GM19463 (cell line): ENCODE data around the gene FAM124A.
A peak's percentile ranks its signal among the peaks of the same experiment; 100 is the strongest.

ENCODE experiments used
- ATAC-seq: cut with Tn5 transposase; IDR thresholded peaks from one replicate; pipeline ENCODE4 v1.9.1; 2021; ENCODE audit warnings: mild to moderate bottlenecking, moderate library complexity; ENCODE audit not compliant: unreplicated experiment

The FAM124A gene, protein sequence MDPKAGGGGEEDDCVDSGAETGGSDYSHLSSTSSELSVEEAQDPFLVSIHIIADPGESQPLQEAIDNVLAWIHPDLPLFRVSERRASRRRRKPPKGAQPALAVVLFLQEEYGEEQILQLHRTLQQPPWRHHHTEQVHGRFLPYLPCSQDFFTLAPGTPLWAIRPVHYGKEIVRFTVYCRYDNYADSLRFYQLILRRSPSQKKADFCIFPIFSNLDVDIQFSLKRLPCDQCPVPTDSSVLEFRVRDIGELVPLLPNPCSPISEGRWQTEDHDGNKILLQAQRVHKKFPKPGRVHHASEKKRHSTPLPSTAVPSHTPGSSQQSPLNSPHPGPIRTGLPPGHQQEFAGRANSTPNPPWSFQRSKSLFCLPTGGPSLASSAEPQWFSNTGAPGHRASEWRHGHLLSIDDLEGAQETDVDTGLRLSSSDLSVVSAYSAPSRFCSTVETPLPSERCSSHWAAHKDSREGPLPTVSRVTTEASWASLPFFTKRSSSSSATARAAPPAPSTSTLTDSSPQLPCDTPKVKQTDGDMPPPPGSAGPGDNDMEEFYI

DNA sequence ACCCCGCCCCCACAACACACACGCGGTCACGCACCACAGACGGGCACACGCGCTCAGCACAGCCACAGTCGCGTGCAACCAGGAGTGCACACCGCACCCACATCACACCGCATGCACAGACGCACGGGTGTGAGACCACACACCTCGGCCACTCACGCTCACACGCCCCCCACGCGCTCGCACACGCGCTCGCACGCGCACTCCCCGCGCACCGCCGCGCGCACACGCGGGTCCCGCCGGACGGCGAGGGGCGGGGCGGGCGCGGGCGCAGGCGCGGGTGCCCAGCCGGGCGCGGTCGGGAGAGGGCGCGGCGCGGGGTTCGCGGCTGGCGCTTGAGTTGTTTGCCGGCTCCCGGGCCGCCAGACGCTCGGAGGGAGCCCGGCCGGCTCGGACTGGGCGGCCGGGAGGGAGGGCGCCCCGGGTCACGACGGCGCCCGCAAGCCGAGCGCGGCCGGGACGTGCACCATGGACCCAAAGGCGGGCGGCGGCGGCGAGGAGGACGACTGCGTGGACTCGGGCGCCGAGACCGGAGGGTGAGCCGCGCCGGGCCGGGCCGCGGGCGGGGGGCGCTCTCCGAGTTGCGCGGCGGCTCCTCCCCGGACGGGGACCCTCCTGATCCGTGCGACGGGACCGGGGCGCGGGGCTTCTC lies at the start of gene FAM124A:
FAM124A (plus strand) TSS at position 362 of the 649 bp plus-strand sequence; CDS start at position 466, 104 bp downstream.
- peak; percentile 89 for ATAC-seq

DNA sequence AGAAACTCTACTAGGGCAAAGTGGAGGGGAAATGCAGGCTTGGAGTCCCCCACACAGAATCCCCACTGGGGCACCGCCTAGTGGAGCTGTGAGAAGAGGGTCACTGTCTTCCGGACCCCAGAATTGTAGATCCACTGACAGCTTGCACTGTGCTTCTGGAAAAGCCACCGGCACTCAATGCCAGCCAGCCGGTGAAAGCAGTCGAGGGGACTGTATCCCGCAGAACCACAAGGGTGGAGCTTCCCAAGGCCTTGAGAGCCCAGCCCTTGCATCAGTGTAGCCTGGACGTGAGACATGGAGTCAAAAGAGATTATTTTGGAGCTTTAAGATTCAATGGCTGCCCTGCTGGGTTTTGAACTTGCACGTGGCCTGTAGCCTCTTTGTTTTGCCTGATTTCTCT lies 47.2 kb upstream of the FAM124A start:
- ATAC-seq = no peak

DNA sequence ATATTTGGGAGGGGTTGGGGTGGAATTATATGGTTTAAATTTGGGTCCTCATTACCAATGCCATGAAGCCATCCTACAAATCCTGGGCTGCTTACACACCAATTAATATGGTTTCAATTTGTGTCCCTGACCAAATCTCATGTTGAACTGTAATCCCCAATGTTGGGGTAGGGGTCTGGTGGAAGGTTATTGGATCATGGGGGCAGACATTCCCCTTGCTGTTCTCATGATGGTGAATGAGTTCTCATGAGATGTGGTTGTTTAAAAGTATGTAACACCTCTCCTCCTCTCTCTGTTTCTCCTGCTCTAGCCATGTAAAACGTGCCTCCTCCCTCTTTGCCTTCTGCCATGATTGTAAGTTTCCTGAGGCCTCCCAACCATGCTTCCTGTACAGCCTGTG lies 46.6 kb upstream of the FAM124A start:
- no peak for ATAC-seq

DNA sequence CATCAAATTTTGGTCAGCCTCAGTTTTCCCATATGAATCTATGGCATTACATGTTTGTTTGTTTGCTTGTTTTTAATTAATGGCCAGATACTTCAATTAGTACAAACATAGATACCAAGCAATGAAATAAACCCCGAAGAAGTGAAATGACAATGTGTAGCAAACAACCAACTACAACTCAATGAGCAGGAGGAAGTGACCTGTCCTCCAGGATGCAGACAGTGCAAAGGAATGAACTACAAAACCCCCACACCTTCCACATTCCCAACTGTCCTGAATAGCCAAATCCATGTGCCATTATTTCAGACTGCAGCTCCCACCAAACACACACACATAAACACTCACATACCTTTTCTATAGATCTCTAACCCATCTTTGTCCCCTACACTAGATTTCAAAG lies 45.0 kb upstream of the FAM124A start:
- ATAC-seq = no peak

DNA sequence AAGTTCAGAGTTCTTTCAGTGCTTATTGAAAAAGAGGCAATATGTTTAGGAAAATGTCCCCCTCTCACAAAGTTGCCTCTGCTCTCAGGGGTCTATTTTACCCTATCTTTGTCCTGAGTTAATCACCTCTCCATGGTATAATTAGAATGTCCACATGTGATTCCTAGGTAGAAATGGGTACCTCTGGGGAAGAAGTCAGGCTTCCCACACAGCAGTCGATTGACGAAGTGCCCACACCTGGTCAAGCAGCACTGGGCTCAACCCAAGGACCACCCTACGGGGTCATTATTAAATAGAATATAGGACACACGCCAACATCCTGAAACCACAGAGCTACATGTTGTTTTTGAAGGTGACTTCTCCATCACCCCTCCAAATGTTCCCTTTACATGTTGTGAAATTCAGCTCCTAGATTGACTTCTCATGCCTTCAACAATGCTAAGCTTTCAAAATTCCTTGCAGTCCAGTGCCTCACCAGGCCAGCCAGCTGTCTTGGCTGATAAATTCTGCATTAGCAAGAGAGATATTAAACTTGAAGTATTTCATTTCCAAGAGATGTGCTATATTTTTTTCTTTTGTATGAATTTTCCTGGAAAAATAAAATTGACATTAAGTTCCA lies 43.6 kb upstream of the FAM124A start:
- no peak for ATAC-seq

DNA sequence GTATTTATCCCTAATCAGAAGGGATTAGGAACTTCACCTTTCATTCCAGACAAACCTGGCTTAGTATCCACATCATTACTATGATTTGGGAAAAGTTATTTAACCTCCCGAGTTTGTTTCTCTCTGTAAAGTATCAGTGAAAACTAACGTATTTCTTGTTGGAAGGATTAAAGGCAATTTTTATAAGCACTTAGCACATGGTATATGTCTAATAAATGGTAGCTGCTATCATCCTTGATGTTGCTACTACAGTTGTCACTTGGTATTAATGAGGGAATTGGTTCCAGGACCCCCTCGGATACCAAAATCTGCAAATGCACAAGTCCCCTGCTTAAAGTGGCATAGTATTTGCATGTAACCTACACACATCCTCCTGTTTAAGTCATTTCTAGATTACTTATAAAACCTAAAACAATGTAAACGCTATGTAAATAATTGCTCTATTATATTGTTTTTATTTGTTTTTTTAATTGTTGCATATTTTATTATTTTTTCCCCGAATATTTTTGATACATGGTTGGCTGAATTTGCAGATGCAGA lies 42.7 kb upstream of the FAM124A start:
- no peak for ATAC-seq

DNA sequence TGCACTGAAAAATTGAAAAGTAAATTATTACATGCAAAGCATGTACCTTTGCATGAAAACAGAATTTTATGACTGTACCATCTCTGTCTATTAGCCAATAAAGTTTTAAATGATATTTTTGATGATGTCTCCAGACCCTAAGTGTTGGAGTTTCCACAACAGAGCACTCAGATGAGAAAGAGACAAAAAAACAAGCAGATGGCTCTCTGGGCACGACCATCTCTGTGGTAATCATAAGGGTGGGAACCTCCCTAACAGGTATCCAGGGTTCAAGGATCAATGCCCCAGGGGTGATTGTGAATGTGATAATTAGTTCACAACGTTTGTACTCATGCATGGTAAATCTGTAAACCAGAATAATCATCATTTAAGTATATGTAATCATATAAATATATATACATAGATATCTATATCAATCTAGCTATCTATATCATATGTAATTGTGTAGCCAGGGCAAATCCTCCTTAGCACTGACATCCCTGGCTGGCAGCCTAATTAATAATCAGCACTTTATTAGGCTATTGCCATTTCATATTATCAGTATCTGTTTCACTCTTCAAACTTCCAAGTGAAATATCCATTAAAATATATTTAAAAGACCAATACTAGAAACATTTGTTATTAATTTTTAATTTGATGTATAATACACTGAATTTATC lies 41.2 kb upstream of the FAM124A start:
- ATAC-seq = no peak

DNA sequence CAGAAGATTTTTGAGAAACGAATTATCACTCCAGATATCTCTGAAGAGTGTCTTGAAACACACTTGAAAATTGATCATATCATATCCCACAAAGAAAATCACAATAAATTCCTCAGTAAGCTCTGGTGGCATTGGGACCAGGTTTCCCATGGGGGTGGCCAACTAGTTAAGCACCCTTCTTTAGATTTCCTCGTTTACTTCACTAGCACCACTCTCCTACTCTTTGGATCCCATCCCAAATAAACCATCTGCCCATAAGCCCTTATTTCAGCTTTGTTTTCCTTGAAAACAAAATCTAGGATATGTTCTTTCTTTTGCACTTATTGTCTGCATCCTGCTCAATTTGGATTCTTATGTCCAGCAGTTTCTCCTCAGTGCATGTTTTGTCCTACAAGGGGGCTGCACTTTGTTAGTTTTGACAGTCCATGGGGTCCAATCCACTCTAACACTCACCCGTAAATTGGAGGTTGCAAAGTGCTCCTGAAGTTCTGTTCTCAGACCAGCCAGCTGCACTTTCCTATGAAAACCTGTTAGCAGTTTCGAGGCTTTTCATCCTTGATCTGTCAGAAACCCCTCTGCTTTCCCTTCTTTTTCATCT lies 40.3 kb upstream of the FAM124A start:
- ATAC-seq = no peak

DNA sequence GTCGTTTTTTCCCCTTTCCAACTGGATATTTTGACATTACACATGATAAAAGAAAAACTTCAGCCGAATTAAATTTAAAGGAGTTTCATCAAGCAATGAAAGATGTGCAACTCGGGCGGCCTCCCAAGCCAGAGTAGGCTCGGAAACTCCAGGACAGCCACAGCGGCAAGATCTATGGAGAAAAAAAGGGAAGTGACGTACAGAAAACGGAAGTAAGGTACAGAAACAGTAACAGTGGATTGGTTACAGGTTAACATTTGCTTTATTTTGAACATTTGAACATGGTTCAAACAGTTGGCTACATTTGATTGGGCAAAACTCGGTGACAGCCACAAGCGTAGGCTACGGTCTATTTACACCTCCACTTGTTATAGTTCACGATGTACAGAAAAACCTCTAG lies 30.5 kb upstream of the FAM124A start:
- no peak for ATAC-seq

DNA sequence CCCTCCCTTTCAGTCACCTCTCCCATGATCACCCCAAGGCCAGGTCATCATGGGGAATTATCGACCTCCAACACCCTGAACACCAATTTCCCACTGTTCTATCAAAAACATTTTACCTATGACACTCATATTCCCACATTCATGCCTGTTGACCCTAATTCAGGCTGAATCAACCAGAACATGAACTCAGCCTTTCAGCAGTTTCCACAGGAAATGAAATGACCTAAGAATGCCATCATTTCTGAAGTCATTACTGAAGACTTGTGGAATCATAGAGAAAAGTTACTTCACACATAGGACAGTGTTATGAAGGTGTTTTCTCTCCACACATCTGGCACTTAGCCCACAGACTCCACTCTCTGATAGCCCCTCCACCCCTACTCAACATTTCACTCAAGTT lies 29.9 kb upstream of the FAM124A start:
- no peak for ATAC-seq

DNA sequence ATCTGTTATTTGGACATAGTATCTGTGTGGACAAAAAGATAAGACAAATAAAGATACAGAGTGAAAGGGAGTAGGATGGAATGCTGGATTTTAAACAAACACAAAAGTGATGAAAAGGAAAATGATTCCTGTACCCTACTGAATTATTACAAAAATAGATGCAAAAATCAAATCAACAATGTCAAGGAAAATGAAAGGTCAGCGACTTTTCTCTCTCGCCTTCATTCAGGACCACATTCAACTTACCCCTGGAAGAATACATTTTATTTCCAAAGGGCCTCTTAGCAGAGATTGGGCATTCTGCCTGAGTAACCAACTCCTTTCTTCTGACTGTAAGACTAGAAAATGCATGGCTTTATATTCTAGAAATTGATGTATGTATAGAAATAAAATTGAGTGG lies 28.8 kb upstream of the FAM124A start:
- no peak for ATAC-seq

DNA sequence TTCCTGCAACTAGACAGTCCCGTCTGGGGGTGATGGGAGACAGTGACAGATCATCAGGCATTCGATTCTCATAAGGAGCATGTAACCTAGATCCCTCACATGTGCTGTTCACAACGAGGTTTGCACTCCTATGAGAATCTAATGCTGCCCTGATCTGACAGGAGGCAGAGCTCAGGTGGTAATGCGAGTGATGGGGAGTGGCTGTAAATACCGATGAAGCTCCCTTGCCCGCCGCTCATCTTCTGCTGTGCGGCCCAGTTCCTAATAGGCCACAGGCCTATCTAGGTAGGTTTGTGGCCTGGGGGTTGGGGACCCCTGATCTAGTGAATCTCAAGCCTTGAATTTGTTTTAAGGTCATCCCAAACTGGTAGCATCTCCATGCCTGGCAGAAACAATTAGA lies 27.3 kb upstream of the FAM124A start:
- no peak for ATAC-seq

DNA sequence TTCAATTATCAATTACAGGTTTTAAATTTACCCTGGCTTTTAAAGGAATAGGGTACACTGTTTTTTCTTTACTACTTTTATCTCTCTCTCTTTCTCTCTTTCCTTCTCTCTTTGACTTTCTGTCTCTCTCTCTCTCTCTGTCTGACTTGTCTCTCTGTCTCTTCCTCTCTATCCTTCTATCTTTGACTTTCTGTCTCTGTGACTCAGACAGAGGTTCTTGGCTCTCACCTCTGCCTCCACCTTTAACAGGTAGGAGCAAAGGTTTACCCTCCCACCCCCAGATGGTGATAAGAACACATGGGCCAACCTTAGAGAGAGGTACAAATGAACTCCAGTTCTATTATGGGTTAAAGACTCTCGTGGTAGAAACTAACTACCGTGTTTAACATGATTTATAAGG lies 20.3 kb upstream of the FAM124A start:
- no peak for ATAC-seq

DNA sequence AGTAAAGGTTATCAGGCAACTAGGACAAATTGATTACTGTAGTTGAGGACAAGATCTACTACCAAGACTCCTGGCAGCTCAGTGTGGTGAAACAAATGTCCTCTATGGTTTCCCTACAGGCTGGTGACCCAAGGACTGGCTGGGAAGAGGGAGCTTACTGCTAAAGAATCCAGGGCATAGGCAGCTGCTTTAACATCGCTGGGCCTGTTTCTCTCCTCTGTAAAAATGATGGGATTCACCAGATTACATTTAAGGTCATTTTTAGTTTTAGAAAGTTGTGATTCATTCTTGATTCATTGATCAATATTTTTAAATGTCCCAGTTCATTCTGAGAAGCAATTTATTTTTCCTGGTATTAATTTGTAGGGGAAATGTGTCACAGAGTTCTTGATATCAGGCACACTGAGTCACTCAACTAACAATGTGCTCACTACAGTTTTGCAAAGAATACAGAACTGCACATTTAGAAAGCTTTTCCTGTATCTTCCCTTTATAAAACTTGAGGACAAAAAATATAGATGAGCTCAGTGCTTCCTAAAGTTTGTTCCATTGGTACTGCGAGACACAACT lies 19.6 kb upstream of the FAM124A start:
- ATAC-seq = no peak

DNA sequence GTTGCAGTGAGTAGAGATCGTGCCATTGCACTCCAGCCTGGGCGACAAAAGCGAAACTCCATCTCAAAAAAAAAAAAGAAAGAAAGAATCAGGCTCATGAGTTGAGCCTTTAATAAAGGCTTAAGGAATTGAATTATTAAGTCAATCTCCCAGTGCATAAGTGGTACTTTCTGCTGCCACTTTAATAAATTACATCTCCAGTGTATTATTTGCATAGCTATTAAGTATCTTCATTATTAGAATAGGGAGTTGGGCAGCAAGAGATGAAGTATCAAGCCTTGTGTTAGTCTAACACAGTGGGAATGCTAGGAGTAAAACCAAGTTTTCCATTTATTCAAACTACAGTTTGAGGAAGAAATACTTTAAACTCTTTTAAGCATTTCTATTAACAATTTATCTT lies 15.6 kb upstream of the FAM124A start:
- no peak for ATAC-seq

DNA sequence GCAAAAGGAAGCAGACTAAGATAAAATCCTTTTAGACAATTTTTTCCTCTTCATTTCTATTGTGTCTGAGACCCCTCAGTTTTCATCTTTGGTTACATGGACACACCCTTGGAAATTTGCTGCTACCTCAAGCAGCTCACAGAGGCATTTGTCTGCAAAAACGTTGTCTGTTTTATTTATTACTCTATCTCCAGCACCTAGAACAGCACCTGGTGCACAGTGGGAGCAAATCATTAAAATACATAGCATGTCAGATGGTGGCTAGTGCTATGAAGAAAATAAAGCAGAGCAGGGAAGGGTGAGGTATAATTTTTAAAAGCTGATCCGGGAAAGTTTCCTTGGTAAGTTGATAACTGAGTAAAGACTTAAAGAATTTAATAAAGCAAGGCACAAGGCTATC lies 14.3 kb upstream of the FAM124A start:
- ATAC-seq = no peak

DNA sequence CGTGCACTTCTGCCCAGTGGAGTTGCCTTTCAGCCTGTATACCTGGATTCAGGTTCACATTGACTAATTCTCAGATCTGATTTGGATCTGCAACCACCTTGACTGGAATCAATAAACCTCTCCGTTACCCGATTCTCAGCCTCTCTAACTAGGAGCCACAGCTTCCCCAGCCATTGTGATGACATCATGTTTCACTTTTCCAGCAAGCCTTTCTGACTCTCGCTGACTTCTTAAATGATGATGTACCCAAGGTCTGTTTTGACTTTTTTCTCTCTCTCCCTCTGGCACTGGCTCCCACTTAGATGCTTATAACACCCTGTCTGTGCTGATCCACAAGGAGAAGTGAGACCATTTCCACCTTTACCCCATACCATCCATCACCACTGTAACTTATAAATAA lies 13.5 kb upstream of the FAM124A start:
- no peak for ATAC-seq

DNA sequence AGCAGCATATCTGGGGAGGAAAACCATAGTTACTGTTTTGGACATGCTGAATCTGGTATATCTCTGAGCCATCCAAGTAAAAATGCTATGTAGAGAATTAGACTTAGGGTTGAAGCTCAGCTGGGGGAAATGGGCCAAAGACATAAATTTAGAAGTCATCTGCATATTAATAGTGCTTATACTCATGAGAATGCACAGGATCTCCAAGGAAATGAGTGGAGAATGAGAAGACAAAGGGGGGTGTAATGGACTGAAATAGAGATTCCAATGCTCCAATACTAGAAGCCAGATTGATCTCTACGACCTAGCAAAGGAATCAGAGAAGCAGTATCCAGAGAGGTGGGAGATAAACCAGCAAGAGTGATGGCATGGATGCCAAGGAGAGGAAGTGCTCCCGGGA lies 10.3 kb upstream of the FAM124A start:
- no peak for ATAC-seq

DNA sequence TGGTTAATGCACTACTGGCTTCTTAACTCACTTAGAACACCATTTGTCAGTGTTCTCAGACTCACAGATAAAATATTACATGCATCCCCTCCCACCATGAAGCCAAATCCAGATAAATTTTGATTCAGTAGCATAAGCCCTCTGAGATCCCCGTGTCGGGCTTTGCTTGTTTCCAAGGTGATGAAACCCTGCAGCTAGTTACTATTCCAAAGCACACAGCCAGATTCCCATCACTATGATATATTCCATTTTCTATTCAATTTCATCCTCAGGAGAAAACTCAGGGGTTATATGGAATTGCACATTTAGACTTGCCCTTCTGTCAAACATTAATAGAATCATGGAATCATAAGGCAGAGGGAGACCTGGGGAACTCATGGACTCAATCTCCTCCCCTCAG lies 9.4 kb upstream of the FAM124A start:
- no peak for ATAC-seq

DNA sequence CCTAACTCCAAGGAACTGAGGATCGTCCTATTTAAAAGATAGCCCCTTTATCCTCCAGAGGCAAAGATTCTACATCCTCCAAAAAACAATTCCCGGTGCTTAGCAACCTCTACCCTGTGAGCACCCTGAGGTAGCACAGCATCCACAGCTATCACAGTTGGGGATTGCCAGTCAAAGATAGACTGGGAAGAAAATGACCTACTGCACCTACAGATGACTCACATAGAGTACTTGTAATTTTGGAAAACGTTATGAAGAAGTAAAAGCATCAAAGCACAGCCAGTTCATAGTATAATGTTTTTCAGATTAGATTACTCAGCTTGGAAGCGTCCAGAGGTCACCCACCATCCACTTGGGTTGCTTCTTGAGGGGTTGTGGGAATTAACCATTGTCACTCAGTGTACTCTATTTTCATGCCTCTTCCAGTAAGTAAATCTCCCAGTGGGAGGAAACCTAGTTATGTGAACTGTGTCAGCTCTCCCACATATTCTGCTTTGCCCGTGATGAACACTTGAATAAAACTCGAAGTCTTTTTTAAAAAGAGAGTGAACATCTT lies 8.9 kb upstream of the FAM124A start:
- no peak for ATAC-seq
